Myocyte (in vitro differentiated cells): Measurements from ENCODE around the gene ENPP5. TPM values are rescaled to one million over a fixed set of nuclear protein-coding genes. Genes with fewer than 3 reads are reported as not detected.

Source experiments
- DNase-seq: peaks from one replicate; pipeline ENCODE4 v3.0.0-alpha.2; 2012; ENCODE audit warnings: low read depth
- polyA plus RNA-seq: library from polyadenylated mRNA; unstranded; fragments of >200 nt; gene quantifications from one replicate; pipeline ENCODE4 v1.2.1, GENCODE V29; 2012; ENCODE audit warnings: missing spikeins
- total RNA-seq: library from RNA; depleted of rRNA; stranded (reverse); fragments of >200 nt; gene quantifications from 2 replicates; pipeline ENCODE4 v1.2.3, GENCODE V29; 2014

Gene ENPP5, protein sequence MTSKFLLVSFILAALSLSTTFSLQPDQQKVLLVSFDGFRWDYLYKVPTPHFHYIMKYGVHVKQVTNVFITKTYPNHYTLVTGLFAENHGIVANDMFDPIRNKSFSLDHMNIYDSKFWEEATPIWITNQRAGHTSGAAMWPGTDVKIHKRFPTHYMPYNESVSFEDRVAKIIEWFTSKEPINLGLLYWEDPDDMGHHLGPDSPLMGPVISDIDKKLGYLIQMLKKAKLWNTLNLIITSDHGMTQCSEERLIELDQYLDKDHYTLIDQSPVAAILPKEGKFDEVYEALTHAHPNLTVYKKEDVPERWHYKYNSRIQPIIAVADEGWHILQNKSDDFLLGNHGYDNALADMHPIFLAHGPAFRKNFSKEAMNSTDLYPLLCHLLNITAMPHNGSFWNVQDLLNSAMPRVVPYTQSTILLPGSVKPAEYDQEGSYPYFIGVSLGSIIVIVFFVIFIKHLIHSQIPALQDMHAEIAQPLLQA
- total RNA-seq = 0.35 and 0.42 TPM in 2 replicates
- 2.6 TPM for polyA plus RNA-seq

DNA sequence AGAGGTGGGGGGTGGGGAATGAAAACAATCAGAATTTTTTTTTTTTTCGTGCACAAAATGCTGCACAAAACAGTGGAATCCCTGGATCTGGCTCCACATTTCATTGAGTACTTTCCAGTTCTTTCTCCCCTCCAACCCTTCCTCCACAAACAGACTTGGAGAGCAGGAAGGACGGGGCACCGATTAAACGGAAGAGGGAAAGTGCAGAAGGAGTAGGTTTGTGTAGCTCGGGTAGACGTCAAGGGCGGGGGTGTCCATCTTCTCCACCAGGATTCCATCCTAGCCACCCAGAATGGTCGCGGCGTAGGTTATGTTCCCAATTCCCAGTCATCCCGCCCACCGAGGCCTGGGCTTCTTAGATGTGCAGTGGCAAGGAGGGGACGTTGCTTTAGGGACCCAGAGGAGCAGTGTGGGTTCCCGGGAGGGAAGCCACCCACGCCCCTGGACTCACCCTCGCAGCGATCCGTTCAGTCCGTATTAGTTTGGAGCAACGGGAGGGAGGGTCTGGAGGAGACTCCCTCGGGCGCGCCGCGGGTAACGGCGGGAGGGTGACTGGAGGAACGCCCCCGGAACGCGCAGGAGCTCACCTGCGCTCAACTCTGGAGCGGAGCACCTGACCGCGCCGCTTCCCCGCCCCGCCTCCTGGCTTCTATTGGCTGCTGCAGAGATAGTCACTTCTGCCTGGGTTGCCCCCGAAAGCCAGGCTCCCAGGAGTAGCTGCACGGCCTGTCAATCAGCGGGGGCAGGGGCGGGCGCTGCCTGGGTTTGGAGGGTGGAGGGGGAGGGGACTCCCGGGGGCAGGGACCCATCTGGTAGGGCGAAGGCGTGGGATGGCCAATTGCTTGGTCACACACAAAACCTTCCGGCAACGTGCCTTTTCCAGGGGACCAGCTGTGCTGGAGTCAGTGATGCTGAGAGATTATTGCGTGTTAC is at the start of gene ENPP5:
ENPP5 (minus strand) TSS at position 624 of the 933 bp plus-strand sequence. CDS start 2,718 bp downstream, outside the sequence.
- peak; percentile 47 for DNase-seq

DNA sequence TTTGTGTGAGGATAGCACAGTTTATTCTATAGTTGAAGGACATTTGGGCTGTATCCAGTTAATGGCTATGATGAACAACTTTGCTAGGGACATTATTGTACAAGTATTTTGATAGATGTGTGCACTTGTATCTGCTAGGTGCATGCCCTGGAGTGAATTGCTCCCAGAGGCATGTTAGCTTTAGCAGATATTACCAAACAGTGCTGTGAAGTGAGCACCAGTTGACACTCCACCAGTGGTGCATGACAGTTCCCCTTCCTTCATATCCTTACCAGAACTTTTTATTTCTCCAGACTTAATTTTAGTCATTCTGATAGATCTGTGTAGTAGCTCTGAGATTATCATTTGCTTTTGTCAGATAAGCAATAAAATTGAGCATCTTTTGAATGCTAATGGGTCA is 48.9 kb upstream of the ENPP5 start:
- DNase-seq = no peak

DNA sequence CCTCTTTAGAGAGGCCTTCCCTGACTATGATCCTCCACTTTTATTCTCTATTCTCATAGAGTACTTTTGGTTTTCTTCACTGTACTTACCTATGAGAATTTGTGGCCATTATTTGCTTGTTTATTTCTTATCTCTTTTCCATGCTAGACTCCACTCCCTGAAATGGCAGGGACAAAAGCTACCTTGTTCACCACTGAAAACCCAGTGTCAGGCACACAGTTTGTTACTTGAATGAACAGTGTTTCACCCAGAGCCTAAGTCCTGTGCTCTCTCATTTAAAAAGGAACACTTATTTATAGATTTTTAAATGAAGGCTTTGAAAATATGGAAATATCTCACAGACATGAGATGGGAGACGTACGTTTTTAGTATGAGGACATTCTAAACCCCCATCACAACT is 47.7 kb upstream of the ENPP5 start:
- DNase-seq = no peak

DNA sequence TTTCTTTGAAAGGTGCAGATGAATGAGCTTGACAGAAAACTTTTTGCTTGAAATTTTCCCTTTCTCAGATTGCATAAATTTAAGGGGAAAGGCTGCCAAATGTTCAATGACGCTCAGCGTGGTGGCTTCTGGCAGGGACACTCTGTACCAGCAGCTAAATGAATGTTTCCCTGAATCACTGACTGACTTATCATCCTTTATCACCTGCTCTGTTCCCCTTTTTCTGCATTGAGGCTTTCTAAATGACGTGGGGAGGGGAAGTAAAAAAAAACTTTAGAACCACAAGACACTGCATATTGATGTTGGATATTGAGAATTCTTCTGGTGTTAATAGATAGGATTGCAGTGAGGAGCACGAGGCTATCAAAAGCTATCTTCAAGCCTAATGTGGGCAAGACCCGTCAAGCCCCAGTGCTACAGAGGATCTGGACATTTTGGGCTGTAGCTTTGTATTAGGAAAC is 46.9 kb upstream of the ENPP5 start:
- DNase-seq = no peak

DNA sequence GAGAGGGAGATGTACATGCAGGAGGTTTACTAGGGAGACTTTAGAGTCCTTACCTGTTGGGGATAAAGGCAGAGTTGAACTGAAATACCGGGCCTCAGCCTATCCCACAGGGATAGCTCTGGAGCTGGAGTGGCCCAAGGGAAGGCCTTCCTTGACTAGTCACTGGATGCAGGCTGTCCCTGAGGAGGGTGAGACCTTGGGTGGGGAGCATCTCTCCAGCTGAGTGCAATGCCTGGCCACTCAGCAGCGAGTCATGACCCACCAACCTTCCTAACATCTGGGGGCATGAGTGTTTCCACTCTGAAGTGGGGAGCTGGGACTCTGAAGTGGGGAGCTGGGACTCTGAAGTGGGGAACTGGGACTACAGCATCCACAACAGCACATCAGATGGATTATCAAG is 46.1 kb upstream of the ENPP5 start:
- DNase-seq = no peak

DNA sequence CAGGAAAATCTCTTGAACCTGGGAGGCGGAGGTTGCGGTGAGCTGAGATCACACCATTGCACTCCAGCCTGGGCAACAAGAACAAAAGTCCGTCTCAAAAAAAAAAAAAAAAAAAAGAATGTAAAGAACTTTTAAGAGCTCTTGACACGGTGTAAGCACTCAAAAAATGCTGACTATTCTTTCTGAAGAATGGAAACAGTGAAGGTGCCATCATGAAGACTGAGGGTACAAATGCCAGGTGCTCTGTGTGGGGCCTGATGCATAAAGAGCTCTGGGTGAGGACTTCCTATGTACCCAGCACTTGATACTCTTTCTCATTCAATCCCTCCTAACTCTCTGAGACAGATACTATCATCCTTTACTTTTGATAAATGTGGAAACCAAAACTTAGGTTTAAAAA is 45.0 kb upstream of the ENPP5 start:
- no peak for DNase-seq

DNA sequence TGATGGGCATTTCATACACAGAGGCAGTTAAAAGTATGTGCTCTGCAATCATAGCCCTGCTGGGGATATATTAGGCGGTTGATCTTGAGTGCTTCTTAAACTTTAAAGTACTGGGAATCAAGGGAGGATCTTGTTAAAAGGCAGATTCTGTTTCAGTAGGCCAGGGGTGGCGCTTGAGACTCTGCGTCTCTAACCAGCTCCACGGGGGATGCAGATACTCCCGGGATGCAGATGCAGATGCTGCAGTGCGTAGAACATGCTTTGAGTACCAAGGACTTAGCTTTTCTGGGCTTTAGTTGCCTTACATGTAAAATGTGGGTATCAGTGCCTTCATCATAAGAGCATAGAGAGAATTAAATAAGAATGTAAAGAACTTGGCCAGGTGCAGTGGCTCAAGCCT is 44.4 kb upstream of the ENPP5 start:
- no peak for DNase-seq

DNA sequence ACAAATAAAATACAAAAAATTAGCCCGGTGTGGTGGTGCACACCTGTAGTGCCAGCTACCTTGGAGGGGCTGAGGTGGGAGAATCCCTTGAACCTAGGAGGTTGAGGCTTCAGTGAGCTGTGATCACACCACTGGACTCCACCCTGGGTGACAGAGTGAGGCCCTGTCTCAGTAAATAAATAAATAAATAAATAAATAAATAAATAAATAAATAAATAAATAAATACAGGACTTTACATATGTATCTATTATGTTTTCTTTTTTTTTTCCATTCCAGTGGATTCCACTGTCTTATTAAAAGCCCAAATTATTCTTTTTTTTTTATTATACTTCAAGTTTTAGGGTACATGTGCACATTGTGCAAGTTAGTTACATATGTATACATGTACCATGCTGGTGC is 41.1 kb upstream of the ENPP5 start:
- DNase-seq = no peak

DNA sequence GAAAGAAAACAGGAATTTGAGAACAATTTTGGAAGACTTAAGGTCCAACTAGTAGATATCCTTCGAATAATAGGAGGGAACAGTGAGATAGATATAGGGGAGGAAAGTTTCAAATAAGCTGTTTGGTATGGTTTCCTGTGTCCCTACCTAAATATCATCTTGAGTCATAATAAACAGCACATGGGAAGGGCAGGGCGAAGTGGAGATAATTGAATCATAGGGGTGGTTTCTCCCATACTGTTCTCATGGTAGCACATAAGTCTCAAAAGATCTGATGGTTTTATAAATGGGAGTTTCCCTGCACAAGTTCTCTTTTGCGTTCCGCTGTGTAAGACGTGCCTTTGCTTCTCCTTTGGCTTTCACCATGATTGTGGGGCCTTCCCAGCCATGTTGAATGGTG is 39.5 kb upstream of the ENPP5 start:
- DNase-seq = no peak

DNA sequence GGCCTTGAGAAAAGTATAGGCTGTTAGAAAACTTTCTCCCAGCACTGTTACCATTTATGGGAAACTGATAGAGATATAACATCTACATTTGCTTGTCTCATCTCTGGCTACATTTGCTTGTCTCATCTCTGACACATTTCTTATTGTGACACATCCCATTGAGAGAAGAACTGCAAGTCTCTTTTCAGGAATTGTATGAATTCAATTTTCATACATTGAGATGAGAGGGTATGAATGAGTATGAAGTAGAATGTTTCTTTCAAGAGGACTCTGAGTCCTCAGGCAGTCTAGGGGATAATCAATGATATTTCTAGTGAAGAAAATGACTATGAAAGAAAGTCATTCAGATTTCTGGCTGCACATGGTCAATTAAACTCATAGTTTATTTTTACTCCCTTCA is 37.5 kb upstream of the ENPP5 start:
- no peak for DNase-seq

DNA sequence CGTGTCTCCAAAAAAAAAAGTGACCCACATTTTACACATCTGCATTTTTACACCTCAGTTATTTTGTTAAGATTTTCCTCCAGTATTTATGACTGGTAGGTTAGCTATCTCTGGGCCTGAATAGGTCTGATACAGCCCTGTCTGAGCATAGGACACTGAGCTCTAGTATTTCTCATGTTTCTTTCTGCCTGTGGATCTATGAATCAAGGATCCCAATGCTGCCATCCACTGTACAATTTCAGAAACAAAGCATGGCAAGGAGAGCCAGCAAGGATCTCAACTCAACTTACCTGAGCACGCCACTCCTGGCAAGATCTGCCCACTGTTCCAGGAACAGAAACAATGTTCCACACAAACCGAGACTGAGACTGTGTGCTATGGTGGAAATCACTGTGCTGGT is 36.4 kb upstream of the ENPP5 start:
- DNase-seq = no peak

DNA sequence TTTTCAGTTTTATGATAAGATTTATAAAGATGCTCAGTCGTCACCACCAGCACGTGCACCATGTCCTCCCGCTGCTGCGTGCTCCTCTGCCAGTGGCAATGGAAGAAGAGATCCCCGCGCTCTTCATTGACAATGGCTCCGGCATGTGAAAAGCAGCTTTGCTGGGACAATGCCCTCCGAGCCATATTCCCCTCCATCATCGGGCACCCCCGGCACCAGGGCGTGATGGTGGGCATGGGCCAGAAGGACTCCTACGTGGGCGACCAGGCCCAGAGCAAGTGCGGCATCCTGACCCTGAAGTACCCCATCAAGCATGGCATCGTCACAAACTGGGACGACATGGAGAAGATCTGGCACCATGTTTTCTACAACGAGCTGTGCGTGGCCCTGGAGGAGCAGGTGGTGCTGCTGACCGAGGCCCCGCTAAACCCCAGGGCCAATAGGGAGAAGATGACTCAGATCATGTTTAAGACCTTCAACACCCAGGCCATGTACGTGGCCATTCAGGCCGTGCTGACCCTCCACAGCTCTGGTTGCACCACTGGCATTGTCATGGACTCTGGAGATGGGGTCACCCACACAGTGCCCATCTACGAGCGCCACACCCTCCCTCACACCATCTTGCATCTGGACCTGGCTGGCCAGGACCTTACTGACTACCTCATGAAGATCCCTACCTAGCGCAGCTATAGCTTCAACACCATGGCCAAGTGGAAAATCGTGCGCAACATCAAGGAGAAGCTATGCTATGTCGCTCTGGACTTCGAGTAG is 34.3 kb upstream of the ENPP5 start:
- no peak for DNase-seq

DNA sequence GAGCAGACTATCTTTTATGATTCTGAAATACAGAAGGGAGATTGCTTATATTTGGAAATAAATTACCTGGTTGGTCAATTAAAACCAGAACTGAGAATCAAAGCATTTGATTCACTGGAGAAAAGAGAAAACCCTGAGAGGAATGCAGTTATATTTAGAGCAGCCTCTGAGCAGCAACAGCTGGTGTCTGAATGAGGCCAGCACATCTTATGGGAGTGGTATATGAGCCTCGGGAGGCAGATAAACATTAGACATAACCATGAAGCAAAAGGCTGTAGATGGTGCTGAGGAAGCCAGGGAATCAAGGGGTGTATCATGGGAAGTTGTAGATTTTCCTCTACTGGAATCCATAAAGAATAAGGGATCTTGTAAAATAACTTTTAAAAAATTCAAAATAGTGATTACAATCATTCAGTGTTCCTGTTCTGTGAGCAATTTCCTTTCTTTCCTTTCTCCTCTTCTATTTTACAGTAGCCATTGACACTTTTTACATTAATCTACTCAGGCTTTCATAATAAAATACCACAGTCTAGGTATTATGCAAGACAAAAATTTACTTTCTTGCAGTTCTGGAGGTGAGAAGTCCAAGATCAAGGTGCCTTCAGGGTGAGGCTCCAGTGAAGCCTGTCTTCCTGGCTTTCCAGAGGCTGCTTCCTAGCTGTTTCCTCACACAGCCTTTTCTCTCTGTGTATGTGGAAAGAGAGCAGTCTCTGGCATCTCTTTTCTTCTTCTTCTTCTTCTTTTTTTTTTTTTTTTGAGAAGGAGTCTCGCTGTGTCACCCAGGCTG is 32.8 kb upstream of the ENPP5 start:
- DNase-seq = peak; percentile 71

DNA sequence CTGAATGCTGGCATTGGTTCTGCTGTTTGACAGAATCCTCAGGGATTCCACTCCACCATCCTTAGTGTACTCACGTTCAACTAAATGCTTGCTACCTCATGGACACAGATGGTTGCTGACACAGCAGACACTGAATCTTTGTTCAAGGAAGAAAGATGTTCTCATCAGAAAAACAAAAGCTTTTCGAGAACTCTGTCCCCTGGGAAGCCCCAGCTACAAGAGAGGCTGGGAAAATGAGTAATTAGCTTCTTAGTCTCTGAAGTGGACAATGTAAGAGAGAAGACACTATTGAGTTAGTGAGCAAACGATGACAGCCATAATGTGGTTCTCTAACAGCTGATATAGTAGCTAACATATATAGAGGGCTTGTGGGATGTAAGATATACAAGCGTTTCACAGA is 30.9 kb upstream of the ENPP5 start:
- no peak for DNase-seq

DNA sequence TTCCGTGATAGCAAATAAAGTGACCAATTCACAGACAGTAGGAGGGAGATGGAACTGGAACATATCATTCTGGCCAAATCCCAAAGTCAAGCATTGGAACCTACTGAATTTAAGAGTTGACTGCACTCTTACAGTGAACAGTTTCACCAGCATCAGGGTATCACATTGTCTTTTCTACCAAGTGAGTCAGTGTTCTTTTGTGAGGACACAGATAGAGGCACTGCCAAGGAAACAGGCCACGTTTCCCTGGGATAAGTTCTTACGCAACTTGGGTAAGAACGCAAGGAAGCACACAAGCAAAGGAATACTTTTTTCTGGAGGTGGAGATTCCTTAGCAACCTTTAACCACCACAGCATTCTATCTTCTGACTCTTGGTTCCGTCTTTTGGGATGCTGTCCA is 28.6 kb upstream of the ENPP5 start:
- no peak for DNase-seq

DNA sequence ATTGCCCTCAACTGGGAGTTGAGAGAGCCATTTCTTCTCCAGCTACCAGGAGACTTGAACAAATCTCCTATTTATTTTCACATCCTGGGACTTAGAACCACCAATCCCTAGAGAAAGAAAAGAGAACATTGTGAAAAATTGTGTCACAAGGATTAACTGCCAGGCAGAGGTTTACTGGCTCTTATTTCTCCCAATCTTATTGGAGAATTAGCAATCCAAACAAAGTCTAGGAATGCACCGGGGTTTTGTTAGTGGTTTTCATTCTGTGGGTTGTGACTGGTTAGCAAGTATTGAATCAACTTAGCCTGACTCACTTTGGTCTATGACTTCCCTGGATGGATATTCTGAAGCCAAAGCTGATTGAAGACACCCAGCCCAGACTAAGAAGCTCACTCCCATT is 21.2 kb upstream of the ENPP5 start:
- peak; percentile 87 for DNase-seq

DNA sequence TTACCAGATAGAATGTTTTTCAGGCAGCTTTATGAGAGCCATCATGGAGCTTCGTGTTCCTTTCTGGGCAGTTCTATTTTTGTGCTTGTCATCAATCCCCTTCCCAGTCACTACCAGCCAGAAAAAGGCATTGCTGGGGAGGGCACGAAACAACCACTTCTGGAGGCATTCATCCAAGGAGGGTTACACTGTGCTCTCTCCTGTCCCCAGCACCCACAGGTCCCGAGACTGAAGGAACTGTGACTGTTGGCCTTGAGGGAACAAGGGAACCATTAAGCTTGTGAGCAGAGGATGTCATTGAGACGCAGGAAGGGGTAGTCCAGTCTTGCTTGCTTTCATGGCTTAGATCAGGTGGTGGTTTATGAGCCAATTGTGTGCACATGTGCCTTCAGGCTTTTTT is 20.1 kb upstream of the ENPP5 start:
- DNase-seq = peak; percentile 30

DNA sequence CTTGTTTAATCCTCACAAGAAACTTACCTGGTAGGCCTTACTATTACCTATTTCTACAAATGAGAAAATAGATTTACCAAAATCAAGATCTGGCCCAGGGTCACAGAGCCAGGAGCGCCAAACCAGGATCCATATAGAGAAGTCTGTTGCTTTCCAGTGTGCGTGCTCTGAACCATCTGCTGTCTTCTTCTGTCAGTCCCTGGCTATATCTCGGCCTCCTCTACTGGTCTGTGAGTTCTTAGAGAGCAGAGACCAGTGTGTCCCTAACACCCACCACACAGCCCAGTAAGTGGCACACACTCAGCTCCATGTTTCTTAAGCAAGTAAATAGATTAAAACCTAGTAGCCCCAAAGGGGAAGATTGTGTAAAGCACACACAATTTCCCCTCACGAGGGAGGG is 18.9 kb upstream of the ENPP5 start:
- no peak for DNase-seq

DNA sequence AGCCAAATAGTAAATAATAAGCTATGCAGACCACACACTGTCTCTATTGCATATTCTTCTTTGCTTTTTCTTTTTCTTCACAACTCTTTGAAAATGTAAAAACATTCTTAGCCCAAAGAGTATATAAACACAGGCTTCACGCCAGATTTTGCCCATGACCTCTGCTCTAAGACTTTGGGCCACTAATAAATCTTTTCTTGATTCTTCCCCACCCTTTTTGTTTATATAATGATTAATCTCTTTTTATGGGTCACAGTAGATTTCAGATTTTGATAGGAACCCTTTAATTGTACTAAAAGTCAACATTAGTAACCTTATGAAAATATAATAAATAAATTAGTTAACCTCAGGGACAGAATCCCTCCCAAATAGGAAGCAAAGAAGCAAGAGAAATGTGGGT is 15.8 kb upstream of the ENPP5 start:
- DNase-seq = no peak

DNA sequence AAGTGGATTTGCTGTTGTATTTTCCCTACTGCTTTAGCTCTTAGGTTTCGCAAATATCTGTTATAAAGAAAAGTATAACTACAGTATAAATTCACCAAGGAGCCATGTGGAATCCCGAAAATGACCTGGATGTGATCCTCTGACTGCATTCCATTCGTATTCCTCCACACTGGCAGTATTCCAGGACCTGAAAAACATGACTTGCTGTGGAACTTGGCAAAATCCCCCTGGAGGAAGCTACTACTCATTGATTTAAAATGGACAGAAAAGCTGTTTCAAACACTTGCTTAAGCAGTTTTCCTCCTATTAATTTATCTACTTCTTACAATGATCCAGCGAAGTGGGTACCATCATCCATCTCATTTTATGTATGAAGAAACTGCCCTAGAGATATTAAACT is 13.3 kb upstream of the ENPP5 start:
- peak; percentile 68 for DNase-seq

DNA sequence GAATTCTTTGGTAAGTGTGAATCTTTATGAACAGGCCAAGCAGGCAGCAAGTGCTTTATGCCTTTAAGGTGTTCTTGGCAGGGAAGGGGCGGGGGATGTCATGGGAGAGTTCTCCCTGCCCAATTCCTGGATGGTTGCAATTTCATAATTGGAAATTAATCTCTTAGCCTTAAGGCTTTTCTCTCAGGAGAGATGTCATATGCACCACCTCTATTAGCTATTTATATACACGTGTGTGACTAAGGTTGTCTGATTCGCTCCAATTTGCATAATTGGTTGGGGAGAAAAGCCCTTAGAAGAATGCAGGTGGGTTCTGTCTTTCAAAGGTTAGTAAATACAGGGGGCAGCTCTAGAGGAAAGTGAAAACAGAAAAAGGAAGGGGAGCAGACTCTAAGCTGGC is 5.2 kb upstream of the ENPP5 start:
- DNase-seq = no peak
